ENCODE results near the gene EVI5.
"Not testable (repeated sequence)": the region's sequence is repeated elsewhere in the genome, so short reads cannot be mapped to it uniquely, and the experiment has no call there.

Gene EVI5

GRCh38 chr1:92585831-92586230 is 199.1 kb downstream of the EVI5 start:
- Histone ChIP-seq H3K27ac (no peak overlapping the region), H3K4me3 (ENCODE audit: low read depth, low read length) (no peak overlapping the region), H3K9me3 (ENCODE audit: control insufficient read depth, low read length) (no peaks in the 10 kb centered on the region), H3K27me3 (ENCODE audit: control insufficient read depth, insufficient read depth, low read length) (no peaks in the 10 kb centered on the region), H3K4me1 (no peaks in the 10 kb centered on the region), H3K4me2 (ENCODE audit: low read length) (no peak overlapping the region), H3K36me3 (ENCODE audit: control insufficient read depth, insufficient read depth, low read length) (no peaks in the 10 kb centered on the region), H2AFZ (no peak overlapping the region), H3K9ac (no peak overlapping the region), H3K79me2 (no peaks in the 10 kb centered on the region)
- no peak for TF ChIP-seq CTCF (IDR thresholded peaks at IDR 0.05)

GRCh38 chr1:92584810-92585209 is 200.1 kb downstream of the EVI5 start:
- not testable (repeated sequence) for H3K9ac ChIP-seq; H3K27ac ChIP-seq; H3K27me3 ChIP-seq (ENCODE audit: control insufficient read depth, insufficient read depth, low read length); H3K9me3 ChIP-seq (ENCODE audit: control insufficient read depth, low read length); H2AFZ ChIP-seq; H3K79me2 ChIP-seq; H3K4me1 ChIP-seq; H3K4me2 ChIP-seq (ENCODE audit: low read length); H3K36me3 ChIP-seq (ENCODE audit: control insufficient read depth, insufficient read depth, low read length); H3K4me3 ChIP-seq (ENCODE audit: low read depth, low read length)

- H3K4me2 ChIP-seq (ENCODE audit: low read length), result no peak overlapping the region
- no peaks in the 10 kb centered on the region for H3K9me3 ChIP-seq (ENCODE audit: control insufficient read depth, low read length)
- no peak overlapping the region for H3K27ac ChIP-seq
- TF ChIP-seq CTCF (IDR thresholded peaks at IDR 0.05), result no peak
- H3K9ac ChIP-seq, result no peak overlapping the region
- H3K27me3 ChIP-seq (ENCODE audit: control insufficient read depth, insufficient read depth, low read length), result no peaks in the 10 kb centered on the region
- no peaks in the 10 kb centered on the region for H3K36me3 ChIP-seq (ENCODE audit: control insufficient read depth, insufficient read depth, low read length)
- no peaks in the 10 kb centered on the region for H3K4me1 ChIP-seq
- no peak overlapping the region for H3K4me3 ChIP-seq (ENCODE audit: low read depth, low read length)
- no peaks in the 10 kb centered on the region for H3K79me2 ChIP-seq
- H2AFZ ChIP-seq, result no peak overlapping the region
These were observed 200.8 kb downstream of the EVI5 start for GRCh38 chr1:92583821-92584760.

GRCh38 chr1:92577261-92577895 is 207.5 kb downstream of the EVI5 start:
- no peaks in the 10 kb centered on the region for H3K27me3 ChIP-seq (ENCODE audit: control insufficient read depth, insufficient read depth, low read length)
- TF ChIP-seq CTCF (IDR thresholded peaks at IDR 0.05), result no peak

GRCh38 chr1:92575123-92575522 is 209.8 kb downstream of the EVI5 start:
- H3K27me3 ChIP-seq (ENCODE audit: control insufficient read depth, insufficient read depth, low read length), result no peaks in the 10 kb centered on the region
- no peaks in the 10 kb centered on the region for H3K4me1 ChIP-seq
- H3K36me3 ChIP-seq (ENCODE audit: control insufficient read depth, insufficient read depth, low read length), result no peaks in the 10 kb centered on the region
- H3K9me3 ChIP-seq (ENCODE audit: control insufficient read depth, low read length), result no peaks in the 10 kb centered on the region
- H3K79me2 ChIP-seq, result no peaks in the 10 kb centered on the region
- H3K4me3 ChIP-seq (ENCODE audit: low read depth, low read length), result no peak overlapping the region
- H3K27ac ChIP-seq, result no peak overlapping the region
- no peak overlapping the region for H3K9ac ChIP-seq
- H2AFZ ChIP-seq, result no peak overlapping the region
- H3K4me2 ChIP-seq (ENCODE audit: low read length), result no peak overlapping the region
- TF ChIP-seq CTCF (IDR thresholded peaks at IDR 0.05), result no peak

More at GRCh38 chr1:92577261-92577895, 207.5 kb downstream of the EVI5 start:
- Histone ChIP-seq H3K79me2 (no peaks in the 10 kb centered on the region), H3K27ac (no peak overlapping the region), H3K36me3 (ENCODE audit: control insufficient read depth, insufficient read depth, low read length) (no peaks in the 10 kb centered on the region), H3K4me3 (ENCODE audit: low read depth, low read length) (no peak overlapping the region), H3K4me2 (ENCODE audit: low read length) (no peak overlapping the region), H2AFZ (no peak overlapping the region), H3K9me3 (ENCODE audit: control insufficient read depth, low read length) (no peaks in the 10 kb centered on the region), H3K4me1 (no peaks in the 10 kb centered on the region), H3K9ac (no peak overlapping the region)
